ENCODE measurements around the gene ZMYND11. TPM values are rescaled to one million over a fixed set of nuclear protein-coding genes. Genes with fewer than 3 reads are reported as not detected.

ZMYND11 gene
- 32.4 and 40.3 TPM in 2 replicates for total RNA-seq

GRCh38 chr10:135132-135600, at the start of gene ZMYND11:
Gene ZMYND11, plus strand, starts transcription at chr10:135455. Its CDS starts 44,558 bp downstream, at chr10:180013.

Other genes starting within 250 kb of the ZMYND11 start
- gene TUBB8, start 86.2 kb upstream of the ZMYND11 start, total RNA-seq = not detected in 2 replicates

All from cardiac atrium fibroblast (primary cell).